Measurements from ENCODE around the gene MC2R.

MC2R gene

DNA sequence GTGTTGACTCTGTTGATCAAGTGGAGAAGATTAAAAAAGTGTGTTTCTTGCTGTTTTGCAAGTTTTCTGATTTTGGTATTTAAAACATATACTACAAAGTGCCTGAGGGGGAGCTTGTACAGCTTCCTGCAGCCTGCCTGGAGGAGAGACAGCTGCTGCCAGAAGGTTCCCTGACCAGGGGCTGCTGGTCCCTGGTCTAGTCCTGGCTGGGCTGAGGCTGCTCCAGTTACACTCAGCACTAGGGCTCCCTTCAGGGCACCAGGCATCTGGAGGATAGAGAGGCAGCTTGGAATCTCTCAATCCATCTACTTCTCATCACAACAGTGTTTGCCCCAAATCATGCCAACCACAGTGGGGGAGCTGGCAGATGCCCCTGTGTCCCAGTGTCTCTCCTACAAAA, 4.8 kb downstream of the MC2R start:
- no peak overlapping the region for H3K9ac ChIP-seq (ENCODE audit: low read length)
- no peak overlapping the region for H3K27ac ChIP-seq (ENCODE audit: low read depth, low read length)
- no peak overlapping the region for H2AK5ac ChIP-seq (ENCODE audit: low read length)
- no peak overlapping the region for H2BK120ac ChIP-seq (ENCODE audit: low read depth, low read length)
- H3K4me2 ChIP-seq (ENCODE audit: low read length), result no peak overlapping the region
- H3K23ac ChIP-seq (ENCODE audit: low read length), result no peak overlapping the region
- no peaks in the 10 kb centered on the region for H3K79me1 ChIP-seq (ENCODE audit: low read length)
- no peak for DNase-seq
- no peak overlapping the region for H3K18ac ChIP-seq (ENCODE audit: low read length)
- no peak overlapping the region for H3K56ac ChIP-seq (ENCODE audit: low read length)
- no peak overlapping the region for H4K5ac ChIP-seq (ENCODE audit: low read length)
- no peaks in the 10 kb centered on the region for H3K36me3 ChIP-seq (ENCODE audit: control insufficient read depth, insufficient read depth, low read length)
- H2BK5ac ChIP-seq (ENCODE audit: low read length), result no peak overlapping the region
- H2BK15ac ChIP-seq (replicated peaks; ENCODE audit: low read depth), result no peak overlapping the region
- H4K8ac ChIP-seq (ENCODE audit: low read depth, low read length), result no peak overlapping the region
- no peaks in the 10 kb centered on the region for H3K27me3 ChIP-seq (ENCODE audit: insufficient read depth, low read length, poor library complexity)
- H3K4ac ChIP-seq (ENCODE audit: low read depth, low read length), result no peak overlapping the region
- H3K4me3 ChIP-seq (ENCODE audit: low read length), result no peak overlapping the region
- H3K79me2 ChIP-seq (ENCODE audit: control insufficient read depth, insufficient read depth, low read length), result no peaks in the 10 kb centered on the region
- H3K4me1 ChIP-seq (ENCODE audit: control insufficient read depth, low read depth, low read length), result no peaks in the 10 kb centered on the region

DNA sequence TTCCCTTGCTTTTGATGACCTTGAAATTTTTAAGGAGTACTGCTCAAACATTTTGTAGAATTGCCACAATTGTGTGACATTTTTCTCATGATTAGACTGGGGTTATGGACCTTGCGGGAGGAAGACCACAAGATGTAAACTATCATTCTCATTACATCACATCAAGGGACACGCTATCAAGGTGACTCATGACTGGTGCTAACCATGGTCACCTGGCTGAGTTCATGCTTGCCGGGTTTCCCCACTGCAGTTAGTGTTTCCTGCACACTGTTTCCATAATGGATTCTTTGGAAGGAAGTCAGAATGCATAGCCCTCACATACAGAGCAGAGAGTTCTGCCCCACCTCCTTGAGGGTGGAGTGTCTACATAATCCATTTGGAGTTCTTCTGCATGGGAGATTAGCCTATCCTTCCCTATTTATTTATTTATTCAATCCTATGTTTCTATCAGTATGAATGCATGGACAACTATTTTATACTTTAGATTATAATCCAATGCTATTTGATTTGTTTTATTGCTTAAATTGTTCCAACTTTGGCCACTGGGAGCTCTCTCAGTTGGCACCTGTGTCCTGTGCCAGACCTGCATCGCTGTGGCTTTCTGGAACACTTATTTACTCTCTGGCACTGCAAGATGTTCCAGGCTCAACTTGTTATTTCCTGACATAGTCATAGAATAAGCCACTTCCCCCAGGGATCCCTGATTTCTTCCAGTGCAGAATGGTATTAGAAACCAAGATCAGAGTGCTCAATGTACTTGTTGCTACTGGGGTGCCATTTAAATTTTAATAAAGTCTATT, 6.0 kb downstream of the MC2R start:
- Histone ChIP-seq H3K9ac (ENCODE audit: low read length) (no peak overlapping the region), H4K5ac (ENCODE audit: low read length) (no peak overlapping the region), H3K18ac (ENCODE audit: low read length) (no peak overlapping the region), H3K27me3 (ENCODE audit: insufficient read depth, low read length, poor library complexity) (no peaks in the 10 kb centered on the region), H3K79me2 (ENCODE audit: control insufficient read depth, insufficient read depth, low read length) (no peaks in the 10 kb centered on the region), H3K23ac (ENCODE audit: low read length) (no peak overlapping the region), H2BK15ac (replicated peaks; ENCODE audit: low read depth) (no peak overlapping the region), H2BK5ac (ENCODE audit: low read length) (no peak overlapping the region), H3K36me3 (ENCODE audit: control insufficient read depth, insufficient read depth, low read length) (no peaks in the 10 kb centered on the region), H3K4ac (ENCODE audit: low read depth, low read length) (no peak overlapping the region), H3K27ac (ENCODE audit: low read depth, low read length) (no peak overlapping the region), H3K4me3 (ENCODE audit: low read length) (no peak overlapping the region), H3K56ac (ENCODE audit: low read length) (no peak overlapping the region), H2BK120ac (ENCODE audit: low read depth, low read length) (no peak overlapping the region), H3K4me2 (ENCODE audit: low read length) (no peak overlapping the region), H4K8ac (ENCODE audit: low read depth, low read length) (no peak overlapping the region), H3K79me1 (ENCODE audit: low read length) (no peaks in the 10 kb centered on the region), H2AK5ac (ENCODE audit: low read length) (no peak overlapping the region), H3K4me1 (ENCODE audit: control insufficient read depth, low read depth, low read length) (no peaks in the 10 kb centered on the region)
- no CpG with 5 or more reads among the region's 4 CpGs for WGBS (ENCODE audit: extremely low coverage, insufficient coverage, low lambda C conversion rate)
- no peak for DNase-seq

GRCh38 chr18:13900633-13901032, 14.7 kb downstream of the MC2R start:
- no peak overlapping the region for H2AK5ac ChIP-seq (ENCODE audit: low read length)
- no peak overlapping the region for H3K4me2 ChIP-seq (ENCODE audit: low read length)
- no peaks in the 10 kb centered on the region for H3K27me3 ChIP-seq (ENCODE audit: insufficient read depth, low read length, poor library complexity)
- no peak overlapping the region for H3K4ac ChIP-seq (ENCODE audit: low read depth, low read length)
- no peaks in the 10 kb centered on the region for H3K4me1 ChIP-seq (ENCODE audit: control insufficient read depth, low read depth, low read length)
- H2BK120ac ChIP-seq (ENCODE audit: low read depth, low read length), result no peak overlapping the region
- DNase-seq, result no peak
- H3K27ac ChIP-seq (ENCODE audit: low read depth, low read length), result no peak overlapping the region
- no peak overlapping the region for H3K56ac ChIP-seq (ENCODE audit: low read length)
- H3K9ac ChIP-seq (ENCODE audit: low read length), result no peak overlapping the region
- no peak overlapping the region for H4K5ac ChIP-seq (ENCODE audit: low read length)
- no peaks in the 10 kb centered on the region for H3K79me1 ChIP-seq (ENCODE audit: low read length)
- no peak overlapping the region for H3K4me3 ChIP-seq (ENCODE audit: low read length)
- WGBS (ENCODE audit: extremely low coverage, insufficient coverage, low lambda C conversion rate), result no CpG with 5 or more reads among the region's 1 CpG
- H3K18ac ChIP-seq (ENCODE audit: low read length), result no peak overlapping the region
- H3K79me2 ChIP-seq (ENCODE audit: control insufficient read depth, insufficient read depth, low read length), result no peaks in the 10 kb centered on the region
- H3K23ac ChIP-seq (ENCODE audit: low read length), result no peak overlapping the region
- no peak overlapping the region for H2BK5ac ChIP-seq (ENCODE audit: low read length)
- no peak overlapping the region for H2BK15ac ChIP-seq (replicated peaks; ENCODE audit: low read depth)
- no peaks in the 10 kb centered on the region for H3K36me3 ChIP-seq (ENCODE audit: control insufficient read depth, insufficient read depth, low read length)
- no peak overlapping the region for H4K8ac ChIP-seq (ENCODE audit: low read depth, low read length)

DNA sequence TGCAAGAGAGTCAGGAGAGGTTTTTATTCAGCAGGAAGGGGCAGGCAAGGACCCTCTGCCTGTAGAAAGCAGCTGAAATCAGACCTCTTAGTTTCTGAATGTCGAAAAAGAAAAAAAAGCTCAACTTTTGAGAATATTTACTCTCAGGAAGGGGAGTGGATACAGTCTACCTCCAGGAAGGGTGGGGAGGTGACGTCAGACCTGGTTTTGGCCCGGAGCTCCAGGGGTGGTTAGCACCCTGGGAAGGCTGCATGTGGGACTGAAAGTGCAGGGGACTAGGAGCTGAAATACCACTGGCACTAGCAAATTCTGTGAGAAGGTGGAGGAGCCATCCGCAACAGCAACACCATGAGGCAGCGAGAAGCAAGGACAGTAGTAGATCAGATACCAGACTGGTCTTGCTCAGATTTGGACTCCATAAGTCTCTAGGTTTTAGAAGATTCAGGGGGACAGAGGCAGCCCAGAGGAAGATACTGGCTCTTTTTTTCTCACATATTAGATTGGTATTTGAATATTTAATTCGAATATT, 19.8 kb downstream of the MC2R start:
- H2BK120ac ChIP-seq (ENCODE audit: low read depth, low read length), result no peak overlapping the region
- no peak overlapping the region for H3K4me2 ChIP-seq (ENCODE audit: low read length)
- no peak overlapping the region for H2BK5ac ChIP-seq (ENCODE audit: low read length)
- no peaks in the 10 kb centered on the region for H3K4me1 ChIP-seq (ENCODE audit: control insufficient read depth, low read depth, low read length)
- no CpG with 5 or more reads among the region's 6 CpGs for WGBS (ENCODE audit: extremely low coverage, insufficient coverage, low lambda C conversion rate)
- H4K8ac ChIP-seq (ENCODE audit: low read depth, low read length), result no peak overlapping the region
- H3K9ac ChIP-seq (ENCODE audit: low read length), result no peak overlapping the region
- no peak overlapping the region for H2AK5ac ChIP-seq (ENCODE audit: low read length)
- no peak overlapping the region for H3K4me3 ChIP-seq (ENCODE audit: low read length)
- no peak overlapping the region for H3K23ac ChIP-seq (ENCODE audit: low read length)
- no peak overlapping the region for H4K5ac ChIP-seq (ENCODE audit: low read length)
- DNase-seq, result peak; percentile 40
- H3K4ac ChIP-seq (ENCODE audit: low read depth, low read length), result no peak overlapping the region
- H3K79me1 ChIP-seq (ENCODE audit: low read length), result no peaks in the 10 kb centered on the region
- H3K27ac ChIP-seq (ENCODE audit: low read depth, low read length), result no peak overlapping the region
- H3K56ac ChIP-seq (ENCODE audit: low read length), result no peak overlapping the region
- no peak overlapping the region for H2BK15ac ChIP-seq (replicated peaks; ENCODE audit: low read depth)
- no peaks in the 10 kb centered on the region for H3K79me2 ChIP-seq (ENCODE audit: control insufficient read depth, insufficient read depth, low read length)
- H3K36me3 ChIP-seq (ENCODE audit: control insufficient read depth, insufficient read depth, low read length), result no peaks in the 10 kb centered on the region
- no peaks in the 10 kb centered on the region for H3K27me3 ChIP-seq (ENCODE audit: insufficient read depth, low read length, poor library complexity)
- H3K18ac ChIP-seq (ENCODE audit: low read length), result no peak overlapping the region

GRCh38 chr18:13894531-13894930, 20.8 kb downstream of the MC2R start:
- Histone ChIP-seq H3K4me2 (ENCODE audit: low read length) (no peak overlapping the region), H2BK120ac (ENCODE audit: low read depth, low read length) (no peak overlapping the region), H3K56ac (ENCODE audit: low read length) (no peak overlapping the region), H3K4ac (ENCODE audit: low read depth, low read length) (no peak overlapping the region), H3K27me3 (ENCODE audit: insufficient read depth, low read length, poor library complexity) (no peaks in the 10 kb centered on the region), H2AK5ac (ENCODE audit: low read length) (no peak overlapping the region), H3K36me3 (ENCODE audit: control insufficient read depth, insufficient read depth, low read length) (no peaks in the 10 kb centered on the region), H3K9ac (ENCODE audit: low read length) (no peak overlapping the region), H3K23ac (ENCODE audit: low read length) (no peak overlapping the region), H2BK5ac (ENCODE audit: low read length) (no peak overlapping the region), H4K5ac (ENCODE audit: low read length) (no peak overlapping the region), H3K27ac (ENCODE audit: low read depth, low read length) (no peak overlapping the region), H2BK15ac (replicated peaks; ENCODE audit: low read depth) (no peak overlapping the region), H3K79me1 (ENCODE audit: low read length) (no peaks in the 10 kb centered on the region), H3K4me1 (ENCODE audit: control insufficient read depth, low read depth, low read length) (no peaks in the 10 kb centered on the region), H3K79me2 (ENCODE audit: control insufficient read depth, insufficient read depth, low read length) (no peaks in the 10 kb centered on the region), H3K4me3 (ENCODE audit: low read length) (no peak overlapping the region), H3K18ac (ENCODE audit: low read length) (no peak overlapping the region), H4K8ac (ENCODE audit: low read depth, low read length) (no peak overlapping the region)
- DNase-seq, result no peak
- WGBS (ENCODE audit: extremely low coverage, insufficient coverage, low lambda C conversion rate), result no CpG with 5 or more reads among the region's 5 CpGs

GRCh38 chr18:13893418-13893760, 21.9 kb downstream of the MC2R start:
- no peak overlapping the region for H3K23ac ChIP-seq (ENCODE audit: low read length)
- no peak overlapping the region for H3K4ac ChIP-seq (ENCODE audit: low read depth, low read length)
- no peak overlapping the region for H2BK15ac ChIP-seq (replicated peaks; ENCODE audit: low read depth)
- H3K4me3 ChIP-seq (ENCODE audit: low read length), result no peak overlapping the region
- H3K79me2 ChIP-seq (ENCODE audit: control insufficient read depth, insufficient read depth, low read length), result no peaks in the 10 kb centered on the region
- no peak overlapping the region for H3K27ac ChIP-seq (ENCODE audit: low read depth, low read length)
- no peak overlapping the region for H3K4me2 ChIP-seq (ENCODE audit: low read length)
- H3K79me1 ChIP-seq (ENCODE audit: low read length), result no peaks in the 10 kb centered on the region
- H3K27me3 ChIP-seq (ENCODE audit: insufficient read depth, low read length, poor library complexity), result no peaks in the 10 kb centered on the region
- no peak overlapping the region for H2AK5ac ChIP-seq (ENCODE audit: low read length)
- H4K8ac ChIP-seq (ENCODE audit: low read depth, low read length), result no peak overlapping the region
- no peak overlapping the region for H3K9ac ChIP-seq (ENCODE audit: low read length)
- H2BK120ac ChIP-seq (ENCODE audit: low read depth, low read length), result no peak overlapping the region
- no CpG with 5 or more reads among the region's 3 CpGs for WGBS (ENCODE audit: extremely low coverage, insufficient coverage, low lambda C conversion rate)
- no peaks in the 10 kb centered on the region for H3K4me1 ChIP-seq (ENCODE audit: control insufficient read depth, low read depth, low read length)
- no peak overlapping the region for H3K56ac ChIP-seq (ENCODE audit: low read length)
- no peak overlapping the region for H3K18ac ChIP-seq (ENCODE audit: low read length)
- no peak for DNase-seq
- no peaks in the 10 kb centered on the region for H3K36me3 ChIP-seq (ENCODE audit: control insufficient read depth, insufficient read depth, low read length)
- H4K5ac ChIP-seq (ENCODE audit: low read length), result no peak overlapping the region
- H2BK5ac ChIP-seq (ENCODE audit: low read length), result no peak overlapping the region

All from mesendoderm (in vitro differentiated cells).